HK-2 (cell line): ENCODE measurements around the gene TUBGCP3.

Experiments used
- DNase-seq: peaks from one replicate; pipeline ENCODE4 v3.0.0-alpha.2; 2018; ENCODE audit not compliant: unreplicated experiment

Gene TUBGCP3

GRCh38 chr13:112616586-112617362, 28.8 kb upstream of the TUBGCP3 start:
- peak; percentile 16 for DNase-seq

GRCh38 chr13:112615391-112615790, 27.4 kb upstream of the TUBGCP3 start:
- DNase-seq, result no peak

GRCh38 chr13:112614835-112615234, 26.9 kb upstream of the TUBGCP3 start:
- no peak for DNase-seq

GRCh38 chr13:112608212-112608611, 20.3 kb upstream of the TUBGCP3 start:
- DNase-seq, result no peak

- DNase-seq, result peak; percentile 84
Observed at GRCh38 chr13:112606109-112607001, 18.4 kb upstream of the TUBGCP3 start.

- DNase-seq, result no peak
Observed at GRCh38 chr13:112605531-112605990, 17.6 kb upstream of the TUBGCP3 start.

GRCh38 chr13:112603641-112604225, 15.8 kb upstream of the TUBGCP3 start:
- no peak for DNase-seq

- DNase-seq, result no peak
Observed at GRCh38 chr13:112602189-112602588, 14.2 kb upstream of the TUBGCP3 start.

GRCh38 chr13:112601371-112601770, 13.4 kb upstream of the TUBGCP3 start:
- DNase-seq, result no peak

GRCh38 chr13:112596235-112596634, 8.3 kb upstream of the TUBGCP3 start:
- no peak for DNase-seq

GRCh38 chr13:112592647-112593046, 4.7 kb upstream of the TUBGCP3 start:
- DNase-seq, result no peak

GRCh38 chr13:112592181-112592580, 4.2 kb upstream of the TUBGCP3 start:
- no peak for DNase-seq

- DNase-seq, result no peak
Observed at GRCh38 chr13:112588490-112589297, 741 bp upstream of the TUBGCP3 start.

- peak; percentile 80 for DNase-seq
Observed at GRCh38 chr13:112587212-112587763, 665 bp downstream of the TUBGCP3 start.

- no peak for DNase-seq
Observed at GRCh38 chr13:112586334-112586960, 1.5 kb downstream of the TUBGCP3 start.

- DNase-seq, result no peak
Observed at GRCh38 chr13:112583592-112584277, 4.2 kb downstream of the TUBGCP3 start.

GRCh38 chr13:112582263-112582662, 5.7 kb downstream of the TUBGCP3 start:
- DNase-seq, result no peak

GRCh38 chr13:112580912-112581311, 7.0 kb downstream of the TUBGCP3 start:
- DNase-seq, result no peak

GRCh38 chr13:112580211-112580610, 7.7 kb downstream of the TUBGCP3 start:
- DNase-seq, result no peak

GRCh38 chr13:112579310-112579843, 8.6 kb downstream of the TUBGCP3 start:
- no peak for DNase-seq
